ENCODE data around the gene DTNBP1. TPM values are rescaled to one million over a fixed set of nuclear protein-coding genes. Genes with fewer than 3 reads are reported as not detected.

Gene DTNBP1
- total RNA-seq, 6 donors from 2014 or later: 16.2 to 33.5 (median 21.3) TPM

GRCh38 chr6:15530411-15530810, 132.4 kb downstream of the DTNBP1 start:
- Histone ChIP-seq H3K4me3 (no peak overlapping the region), H3K27me3 (no peaks in the 10 kb centered on the region), H3K9me3 (no peaks in the 10 kb centered on the region), H3K27ac (no peak overlapping the region), H3K4me1 (peaks cover 0 to 2% (median 0%) of the 10 kb centered on the region in 4 donors), H3K36me3 (peaks cover 2 to 37% (median 7%) of the 10 kb centered on the region in 4 donors)
- TF ChIP-seq EP300 (IDR thresholded peaks at IDR 0.05) (no peak), POLR2A (IDR thresholded peaks at IDR 0.05) (no peak), CTCF (IDR thresholded peaks at IDR 0.05) (no peak), POLR2AphosphoS5 (IDR thresholded peaks at IDR 0.05) (no peak)
- DNase-seq: no peak
- no peak for ATAC-seq (ENCODE audit: low FRiP score in 2 of 2)
- WGBS, 2 donors: 73 to 75% methylated on average over 10 of the region's 10 CpGs

GRCh38 chr6:15528870-15529269, 134.0 kb downstream of the DTNBP1 start:
- WGBS, 2 donors: 97% methylated on average over 9 of the region's 9 CpGs
- Histone ChIP-seq H3K27me3 (no peaks in the 10 kb centered on the region), H3K9me3 (no peaks in the 10 kb centered on the region), H3K27ac (no peak overlapping the region), H3K4me3 (no peak overlapping the region), H3K36me3 (peaks cover 6 to 51% (median 12%) of the 10 kb centered on the region in 4 donors), H3K4me1 (no peaks in the 10 kb centered on the region)
- DNase-seq (no peak), ATAC-seq (ENCODE audit: low FRiP score in 2 of 2) (no peak)
- no peak for TF ChIP-seq POLR2A (IDR thresholded peaks at IDR 0.05)
- TF ChIP-seq CTCF (IDR thresholded peaks at IDR 0.05): no peak
- TF ChIP-seq EP300 (IDR thresholded peaks at IDR 0.05): no peak
- TF ChIP-seq POLR2AphosphoS5 (IDR thresholded peaks at IDR 0.05): no peak

GRCh38 chr6:15527838-15528617, 134.8 kb downstream of the DTNBP1 start:
- no peaks in the 10 kb centered on the region for H3K4me1 ChIP-seq
- ATAC-seq (ENCODE audit: low FRiP score in 2 of 2) (no peak), DNase-seq (no peak)
- H3K4me3 ChIP-seq: no peak overlapping the region
- no peak overlapping the region for H3K27ac ChIP-seq
- TF ChIP-seq POLR2A (IDR thresholded peaks at IDR 0.05) (no peak), EP300 (IDR thresholded peaks at IDR 0.05) (no peak), CTCF (IDR thresholded peaks at IDR 0.05) (no peak), POLR2AphosphoS5 (IDR thresholded peaks at IDR 0.05) (no peak)
- no peaks in the 10 kb centered on the region for H3K9me3 ChIP-seq
- H3K36me3 ChIP-seq: peaks cover 6 to 59% (median 20%) of the 10 kb centered on the region in 4 donors
- WGBS, 2 donors: 90 to 98% methylated on average over 12 of the region's 12 CpGs
- no peaks in the 10 kb centered on the region for H3K27me3 ChIP-seq

- TF ChIP-seq EP300 (IDR thresholded peaks at IDR 0.05): no peak
- DNase-seq (peak in 1 of 2 donors; percentile 46), ATAC-seq (ENCODE audit: low FRiP score in 2 of 2) (no peak)
- Histone ChIP-seq H3K27me3 (no peaks in the 10 kb centered on the region), H3K27ac (no peak overlapping the region), H3K4me3 (no peak overlapping the region), H3K36me3 (peaks cover 6 to 56% (median 21%) of the 10 kb centered on the region in 4 donors), H3K4me1 (peaks cover 0 to 9% (median 5%) of the 10 kb centered on the region in 4 donors), H3K9me3 (no peaks in the 10 kb centered on the region)
- 92 to 93% methylated on average over 13 of the region's 13 CpGs for WGBS, 2 donors
These were observed 136.6 kb downstream of the DTNBP1 start for GRCh38 chr6:15526212-15526701.

GRCh38 chr6:15524861-15525401, 137.9 kb downstream of the DTNBP1 start:
- TF ChIP-seq POLR2AphosphoS5 (IDR thresholded peaks at IDR 0.05) (no peak), CTCF (IDR thresholded peaks at IDR 0.05) (no peak), POLR2A (IDR thresholded peaks at IDR 0.05) (no peak), EP300 (IDR thresholded peaks at IDR 0.05) (no peak)
- peaks cover 9 to 53% (median 19%) of the 10 kb centered on the region in 4 donors for H3K36me3 ChIP-seq
- DNase-seq (no peak), ATAC-seq (ENCODE audit: low FRiP score in 2 of 2) (no peak)
- H3K4me3 ChIP-seq: no peak overlapping the region
- no peaks in the 10 kb centered on the region for H3K27me3 ChIP-seq
- peaks cover 0 to 9% (median 5%) of the 10 kb centered on the region in 4 donors for H3K4me1 ChIP-seq
- H3K9me3 ChIP-seq: no peaks in the 10 kb centered on the region
- H3K27ac ChIP-seq: no peak overlapping the region
- WGBS, 2 donors: 96 to 97% methylated on average over 14 of the region's 14 CpGs
